Heart left ventricle (tissue), 16 donors: ENCODE results near the gene FRMD4B. TPM values are rescaled to one million over a fixed set of nuclear protein-coding genes. Genes with fewer than 3 reads are reported as not detected.
A peak's percentile ranks its signal among the peaks of the same experiment; 100 is the strongest.

Experiments
- ATAC-seq, 4 donors: fragments of 200-7000 bp; cut with Tn5 transposase; one replicate each; pipeline ENCODE4 v1.9.1; 2020 to 2022; ENCODE audit warnings: moderate library complexity in 4 of 4, mild to moderate bottlenecking in 3 of 4, moderate number of reproducible peaks in 1 of 4
- DNase-seq, 5 donors: peaks; one replicate each; pipeline ENCODE4 v3.0.0-alpha.2; 2020
- H3K27ac ChIP-seq, 12 donors: fragments of 200-600 bp; sonication (generic) in 4 of 12; one replicate each; pipeline versions ENCODE4 v1.5.0 to v1.8.0; 2016 to 2022; ENCODE audit warnings: mild to moderate bottlenecking in 2 of 12
- H3K27me3 ChIP-seq, 9 donors: fragments of 200-600 bp; sonication (generic) in 2 of 9; one replicate each; pipeline versions ENCODE4 v1.5.1 to v1.8.0; 2016 to 2022; ENCODE audit warnings: mild to moderate bottlenecking in 3 of 9
- H3K36me3 ChIP-seq, 9 donors: fragments of 200-600 bp; sonication (generic) in 2 of 9; one replicate each; pipeline versions ENCODE4 v1.5.0 to v1.8.0; 2018 to 2022; ENCODE audit warnings: mild to moderate bottlenecking in 2 of 9
- H3K4me1 ChIP-seq, 12 donors: fragments of 200-600 bp; sonication (generic) in 4 of 12; one replicate each; pipeline versions ENCODE4 v1.5.0 to v1.8.0; 2016 to 2022; ENCODE audit warnings: mild to moderate bottlenecking in 3 of 12
- H3K4me3 ChIP-seq, 12 donors: fragments of 200-600 bp; sonication (generic) in 4 of 12; one replicate each; pipeline versions ENCODE4 v1.5.0 to v1.8.0; 2017 to 2022; ENCODE audit warnings: mild to moderate bottlenecking in 9 of 12, moderate library complexity in 4 of 12
- H3K9me3 ChIP-seq, 12 donors: fragments of 200-600 bp; sonication (generic) in 4 of 12; one replicate each; pipeline versions ENCODE4 v1.5.0 to v1.8.0; 2016 to 2022; ENCODE audit warnings: mild to moderate bottlenecking in 1 of 12
- POLR2A ChIP-seq, 2 donors: fragments of 450-650 bp; IDR thresholded peaks; one replicate each; pipeline ENCODE4 v1.6.1; 2017; ENCODE audit warnings: antibody characterized with exemption in 2 of 2, mild to moderate bottlenecking in 2 of 2, moderate library complexity in 2 of 2
- WGBS, 4 donors: extraction: QIAGEN DNeasy Blood & Tissue Kit in 2 of 4; methylation state at CpG; one replicate each; pipeline versions ENCODE4 v1.1.5 to v1.1.7; 2013 to 2018; 5-methylcytosine and 5-hydroxymethylcytosine counted together
- intact Hi-C, 10 donors: fragments of 100-400 bp; cut with DNase I; formaldehyde crosslinking; loops; one replicate each; pipeline versions ENCODE4 v1.11.1 to v1.14.2; 2022
- polyA plus RNA-seq, 2 donors: library from polyadenylated mRNA; stranded (reverse); fragments of 200-250 nt; gene quantifications; one replicate each; pipeline ENCODE4 v1.2.3, GENCODE V29; 2013
- total RNA-seq, 9 donors: library from RNA; depleted of rRNA in 2 of 9; stranded (reverse); fragments of >200 nt in 2 of 9; fragmentation: NEBNext Ultra II Directional in 3 of 9; extraction: Animal tissue kit (Norgen Biotek cat#: 25700) in 3 of 9; gene quantifications; one replicate each; pipeline versions ENCODE4 v1.1.0 to v1.2.4, GENCODE V29; 2016 to 2023
- TF ChIP-seq, protein P1 (sequence below), 12 donors: fragments of 200-600 bp; sonication (generic) in 4 of 12; IDR thresholded peaks; one replicate each; pipeline versions ENCODE4 v1.5.0 to v1.8.0; 2018 to 2022; ENCODE audit warnings: antibody characterized with exemption in 12 of 12, mild to moderate bottlenecking in 5 of 12
- donor health status: ischemic (EF 13 %, LVEDD 7.1; RV severe dilation, severe dysfunction).
- donor health status: healthy with polysubstance abuse.
- donor health status: DM: no; HTN: yes; CAD: no.
- donor health status: DM: no; HTN: no; CAD: no.
- donor health status: ischemic (EF 25% LVEDD 6.9; RV normal size, moderate dysfunction).
- donor health status: ischemic (EF 25% LVEDD 5.7; RV mildly dilated, moderate dysfunction).
- donor health status: healthy.
- donor health status: DM: yes; HTN: yes; CAD: no.
- donor health status: ischemic (EF 35%, LVEDD 5.7; RV mildly dilated, moderate dysfunction).
- donor health status: nonischemic (EF 11% LVEDD 7.7; RV severe dilation, severe dysfunction).
- donor health status: DM: yes; HTN: yes; CAD: no.
- donor health status: PGD.
- donor health status: ischemic (EF 29% LVEDD 5.4; RV normal size, mild dysfunction).
- donor health status: nonischemic (EF 23%, LVEDD 6.1; RV moderate dilation, normal function).

The FRMD4B gene
- total and polyA plus RNA-seq, 11 donors = 3.4 to 42.8 (median 10.9) TPM

DNA sequence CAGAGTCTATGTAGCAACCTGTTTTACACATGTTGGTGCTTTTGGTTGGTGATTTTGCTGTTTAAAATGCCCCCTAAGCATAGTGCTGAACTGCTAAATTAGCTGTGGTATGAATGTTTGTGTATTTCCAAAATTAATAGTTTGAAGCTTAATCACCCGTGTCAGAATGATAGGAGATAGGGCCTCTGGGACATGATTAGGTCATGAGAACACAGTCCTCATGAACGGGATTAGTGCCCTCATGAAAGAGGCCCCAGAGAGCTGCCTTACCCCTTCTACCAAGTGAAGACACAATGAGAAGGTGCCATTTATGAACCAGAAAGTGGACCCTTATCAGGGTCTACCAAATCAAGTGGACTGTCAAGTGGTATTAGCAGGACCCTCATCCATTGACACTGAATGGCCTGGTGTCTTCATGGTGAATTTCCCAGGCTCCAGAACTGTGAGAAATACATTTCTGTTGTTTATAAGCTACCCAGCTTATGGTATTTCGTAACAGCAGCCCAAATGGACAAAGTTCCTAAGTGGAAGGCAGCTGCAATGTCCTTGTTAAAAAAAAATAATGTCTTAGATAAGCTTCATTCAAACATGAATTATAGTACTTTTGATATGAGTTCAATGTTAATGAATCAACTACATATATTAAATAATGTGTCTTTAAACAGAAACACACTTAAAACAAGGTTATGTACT lies 37.7 kb upstream of the FRMD4B start:
- ATAC-seq = no peak

DNA sequence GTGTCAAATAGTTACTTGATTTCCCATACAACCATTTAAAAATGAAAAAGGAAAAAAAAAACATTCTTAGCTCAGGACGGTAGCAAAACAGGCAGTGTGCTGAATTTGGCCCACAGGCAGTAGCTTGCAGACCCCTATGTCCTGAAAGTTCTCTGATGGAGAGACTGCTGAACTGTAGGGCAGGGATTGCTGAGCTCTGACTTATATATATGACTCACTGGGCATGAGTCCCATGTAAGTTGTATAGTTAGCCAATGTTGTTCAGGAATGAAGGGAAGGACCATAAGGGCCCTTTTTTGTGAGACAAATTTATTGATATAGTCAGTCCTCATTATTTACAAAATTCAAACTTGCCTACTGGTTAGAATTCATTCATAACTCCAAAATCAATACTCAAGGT lies 36.9 kb upstream of the FRMD4B start:
- Histone ChIP-seq H3K36me3 (no peaks in the 10 kb centered on the region), H3K9me3 (no peaks in the 10 kb centered on the region), H3K27me3 (no peaks in the 10 kb centered on the region), H3K27ac (no peak overlapping the region), H3K4me3 (no peak overlapping the region), H3K4me1 (peaks cover 0 to 15% (median 10%) of the 10 kb centered on the region in 12 donors)
- no peak for TF ChIP-seq POLR2A (IDR thresholded peaks at IDR 0.05)
- TF ChIP-seq, protein P1, sequence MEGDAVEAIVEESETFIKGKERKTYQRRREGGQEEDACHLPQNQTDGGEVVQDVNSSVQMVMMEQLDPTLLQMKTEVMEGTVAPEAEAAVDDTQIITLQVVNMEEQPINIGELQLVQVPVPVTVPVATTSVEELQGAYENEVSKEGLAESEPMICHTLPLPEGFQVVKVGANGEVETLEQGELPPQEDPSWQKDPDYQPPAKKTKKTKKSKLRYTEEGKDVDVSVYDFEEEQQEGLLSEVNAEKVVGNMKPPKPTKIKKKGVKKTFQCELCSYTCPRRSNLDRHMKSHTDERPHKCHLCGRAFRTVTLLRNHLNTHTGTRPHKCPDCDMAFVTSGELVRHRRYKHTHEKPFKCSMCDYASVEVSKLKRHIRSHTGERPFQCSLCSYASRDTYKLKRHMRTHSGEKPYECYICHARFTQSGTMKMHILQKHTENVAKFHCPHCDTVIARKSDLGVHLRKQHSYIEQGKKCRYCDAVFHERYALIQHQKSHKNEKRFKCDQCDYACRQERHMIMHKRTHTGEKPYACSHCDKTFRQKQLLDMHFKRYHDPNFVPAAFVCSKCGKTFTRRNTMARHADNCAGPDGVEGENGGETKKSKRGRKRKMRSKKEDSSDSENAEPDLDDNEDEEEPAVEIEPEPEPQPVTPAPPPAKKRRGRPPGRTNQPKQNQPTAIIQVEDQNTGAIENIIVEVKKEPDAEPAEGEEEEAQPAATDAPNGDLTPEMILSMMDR (IDR thresholded peaks at IDR 0.05) = no peak
- 96 to 100% (median 97%) methylated on average over 1 of the region's 1 CpG for WGBS, 4 donors
- intact Hi-C loops = loop anchor here in 3 of 10 donors (5.0 kb wide), 1 partner anchor 260 kb away; no protein-coding TSS in a partner anchor
- ATAC-seq (no peak), DNase-seq (no peak)

More for the DNA sequence above, 37.7 kb upstream of the FRMD4B start:
- 72 to 81% (median 79%) methylated on average over 3 of the region's 3 CpGs for WGBS, 4 donors
- no peaks in the 10 kb centered on the region for H3K9me3 ChIP-seq
- no peak overlapping the region for H3K4me3 ChIP-seq
- TF ChIP-seq, protein P1 (IDR thresholded peaks at IDR 0.05) = no peak
- TF ChIP-seq POLR2A (IDR thresholded peaks at IDR 0.05) = no peak
- H3K4me1 ChIP-seq = peaks cover 0 to 15% (median 10%) of the 10 kb centered on the region in 12 donors
- no peaks in the 10 kb centered on the region for H3K27me3 ChIP-seq
- H3K36me3 ChIP-seq = no peaks in the 10 kb centered on the region
- DNase-seq = no peak
- H3K27ac ChIP-seq = no peak overlapping the region
- intact Hi-C loops = loop anchor here in 4 of 10 donors (2.0 to 5.0 kb wide), 2 partner anchors 261 kb away; no protein-coding TSS in a partner anchor

DNA sequence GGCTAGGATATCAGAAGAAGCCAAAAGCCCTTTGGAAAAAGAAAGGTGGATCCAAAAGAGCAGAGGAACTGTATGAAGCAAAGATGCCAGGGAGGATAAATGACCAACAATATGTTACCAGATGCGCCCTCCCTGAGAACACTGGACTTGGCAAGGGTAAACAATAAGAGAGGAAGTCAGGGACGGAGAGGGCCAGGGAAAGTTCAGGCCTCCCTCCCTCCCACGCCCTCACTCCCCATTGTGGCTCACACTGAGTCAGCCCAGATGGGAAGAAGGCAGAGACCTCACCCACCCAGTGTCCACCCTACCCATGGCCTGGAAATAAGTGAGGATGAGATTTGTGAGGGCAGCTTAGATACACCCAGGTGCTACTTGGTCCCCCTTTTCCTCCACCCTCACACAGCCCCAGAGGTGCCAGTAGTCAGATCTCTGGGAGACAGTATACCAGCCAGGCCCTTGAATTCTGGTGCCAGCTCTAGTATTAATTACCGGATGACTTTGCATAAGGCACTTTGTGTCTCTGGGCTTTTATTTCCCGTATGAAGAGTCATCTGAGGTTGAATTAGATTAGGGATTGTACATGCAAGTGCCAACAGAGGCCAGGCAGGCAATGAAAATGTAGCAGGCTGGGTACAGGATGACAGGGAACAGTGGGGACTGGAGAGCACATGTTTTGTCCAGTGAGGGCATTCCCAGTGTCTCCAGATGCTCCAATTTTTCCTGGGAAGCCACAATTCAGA lies 35.1 kb upstream of the FRMD4B start:
- WGBS, 4 donors = 45 to 60% (median 51%) methylated on average over 5 of the region's 5 CpGs
- ATAC-seq (peak; percentile 47 to 92 (median 90)), DNase-seq (peak in 4 of 5 donors; percentile 40 to 63 (median 51))
- Histone ChIP-seq H3K4me3 (no peak overlapping the region), H3K4me1 (peaks cover 0 to 15% (median 10%) of the 10 kb centered on the region in 12 donors), H3K27ac (peak overlapping the region in 4 of 12 donors; percentile 7 to 42 (median 28)), H3K9me3 (no peaks in the 10 kb centered on the region), H3K36me3 (no peaks in the 10 kb centered on the region), H3K27me3 (no peaks in the 10 kb centered on the region)
- intact Hi-C loops = loop anchor here in 3 of 10 donors (5.0 kb wide), 1 partner anchor 259 kb away; no protein-coding TSS in a partner anchor
- TF ChIP-seq, protein P1 (IDR thresholded peaks at IDR 0.05) = no peak
- TF ChIP-seq POLR2A (IDR thresholded peaks at IDR 0.05) = no peak

DNA sequence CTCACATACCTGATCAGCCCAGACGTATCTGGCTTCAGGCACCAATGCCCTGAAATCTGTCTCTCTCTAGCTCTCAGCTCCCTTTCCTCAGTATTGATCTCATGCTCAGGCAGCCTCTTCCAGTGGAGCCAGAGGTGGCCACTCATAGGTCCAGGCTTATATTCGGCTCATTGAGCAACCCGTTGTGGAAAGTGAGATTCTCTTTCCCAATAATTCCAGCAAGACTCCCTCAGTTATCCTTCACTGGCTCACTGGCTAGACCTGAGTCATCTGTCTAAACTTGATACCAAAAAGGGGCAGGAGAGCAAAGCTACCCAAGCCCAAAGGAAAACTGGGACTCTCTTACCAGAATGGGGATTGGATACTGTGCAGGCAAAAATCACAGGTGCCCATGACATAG lies 33.4 kb upstream of the FRMD4B start:
- intact Hi-C loops = loop anchor here in 1 of 10 donors (5.0 kb wide), 1 partner anchor 257 kb away; no protein-coding TSS in a partner anchor
- H3K36me3 ChIP-seq = no peaks in the 10 kb centered on the region
- no peak overlapping the region for H3K4me3 ChIP-seq
- H3K27ac ChIP-seq = no peak overlapping the region
- no peak for ATAC-seq
- H3K4me1 ChIP-seq = peaks cover 0 to 15% (median 10%) of the 10 kb centered on the region in 12 donors
- no peak for TF ChIP-seq POLR2A (IDR thresholded peaks at IDR 0.05)
- TF ChIP-seq, protein P1 (IDR thresholded peaks at IDR 0.05) = no peak
- H3K27me3 ChIP-seq = no peaks in the 10 kb centered on the region
- WGBS, 4 donors = 85 to 94% (median 94%) methylated on average over 3 of the region's 3 CpGs
- no peak for DNase-seq
- H3K9me3 ChIP-seq = no peaks in the 10 kb centered on the region
